OCI-LY7 (cell line): ENCODE measurements around the gene MYOZ2. TPM values are rescaled to one million over a fixed set of nuclear protein-coding genes. Genes with fewer than 3 reads are reported as not detected.

Source experiments
- BruUV-seq: library from RNA; stranded (reverse); fragments of 400-500 nt; replicated peaks from 2 replicates; lab custom pipeline; 2021; lab: Mats Ljungman, UMichigan
- CTCF ChIA-PET: fragments of 300-600 bp; sonication (Branson Sonifier 250); formaldehyde crosslinking; loops from one replicate; lab custom pipeline; 2022; ENCODE audit warnings: antibody characterized with exemption; ENCODE audit not compliant: unreplicated experiment; lab: Charles Lee
- POLR2A ChIA-PET: fragments of 300-600 bp; sonication (Branson Sonifier 250); formaldehyde crosslinking; loops from one replicate; lab custom pipeline; 2022; ENCODE audit warnings: antibody characterized with exemption; lab: Charles Lee
- DNase-seq: peaks from one replicate; pipeline ENCODE4 v3.0.0-alpha.2; 2015; ENCODE audit warnings: low spot score
- H2AFZ ChIP-seq: fragments of 200-600 bp; sonication (generic), shearing (Covaris generic); 2 replicates; pipeline ENCODE4 v1.6.1; 2014; ENCODE audit warnings: mild to moderate bottlenecking, antibody characterized with exemption, low read length, moderate library complexity
- H3K27ac ChIP-seq: fragments of 200-600 bp; sonication (generic); 2 replicates; pipeline ENCODE4 v1.5.1; 2014; ENCODE audit warnings: mixed run types, low read depth, mild to moderate bottlenecking, moderate library complexity, low read length, inconsistent platforms; ENCODE audit not compliant: poor library complexity, severe bottlenecking
- H3K36me3 ChIP-seq: fragments of 200-600 bp; sonication (generic); 2 replicates; pipeline ENCODE4 v1.6.1; 2014; ENCODE audit warnings: mild to moderate bottlenecking, antibody characterized with exemption, low read length, moderate library complexity, mixed read lengths; ENCODE audit not compliant: insufficient read depth
- H3K4me1 ChIP-seq: fragments of 200-600 bp; sonication (generic); 2 replicates; pipeline ENCODE4 v1.5.1; 2014; ENCODE audit warnings: mild to moderate bottlenecking, low read length; ENCODE audit not compliant: insufficient read depth, poor library complexity, severe bottlenecking
- H3K4me2 ChIP-seq: fragments of 200-600 bp; sonication (generic); 2 replicates; pipeline ENCODE4 v1.6.1; 2014; ENCODE audit warnings: mild to moderate bottlenecking, low read length
- H3K4me3 ChIP-seq: fragments of 200-600 bp; sonication (generic); 2 replicates; pipeline ENCODE4 v1.5.1; 2014; ENCODE audit warnings: mild to moderate bottlenecking, low read depth, low read length; ENCODE audit not compliant: poor library complexity, severe bottlenecking
- H3K79me2 ChIP-seq: fragments of 200-600 bp; sonication (generic); 2 replicates; pipeline ENCODE4 v1.6.1; 2016; ENCODE audit warnings: low read depth, mild to moderate bottlenecking, low read length, moderate library complexity, mixed read lengths; ENCODE audit not compliant: insufficient read depth
- H3K9me2 ChIP-seq: fragments of 200-600 bp; sonication (generic); 2 replicates; pipeline ENCODE4 v1.6.1; 2016; ENCODE audit warnings: mild to moderate bottlenecking, low read length, mixed read lengths; ENCODE audit not compliant: insufficient read depth
- H3K9me3 ChIP-seq: fragments of 200-600 bp; sonication (generic); 2 replicates; pipeline ENCODE4 v1.6.1; 2014; ENCODE audit warnings: mild to moderate bottlenecking, mixed run types, low read length, mixed read lengths
- H4K20me1 ChIP-seq: fragments of 200-600 bp; sonication (generic); 2 replicates; pipeline ENCODE4 v1.6.1; 2014; ENCODE audit warnings: mild to moderate bottlenecking, antibody characterized with exemption, low read length, moderate library complexity, mixed read lengths; ENCODE audit not compliant: insufficient read depth
- EZH2phosphoT487 ChIP-seq: fragments of 200-600 bp; sonication (generic); IDR thresholded peaks from 2 replicates; pipeline ENCODE4 v1.6.1; 2018; ENCODE audit warnings: low read depth, borderline replicate concordance, mild to moderate bottlenecking, mixed run types, antibody characterized with exemption, low read length, moderate library complexity, mixed read lengths
- intact Hi-C: fragments of 100-400 bp; cut with micrococcal nuclease; formaldehyde crosslinking; loops from one replicate; pipeline ENCODE4 v1.10.0; 2022; ENCODE audit not compliant: unreplicated experiment
- total RNA-seq, 2 experiments: library from RNA; depleted of rRNA in 1 of 2; stranded (reverse); fragments of >200 nt in 1 of 2; shearing (Covaris generic) in 1 of 2; gene quantifications; 2 replicates each; pipeline ENCODE4 v1.2.3, GENCODE V29; 2014 to 2022
- TF ChIP-seq, protein P1 (sequence below): fragments of 200-600 bp; sonication (generic); conservative IDR thresholded peaks from 2 replicates; pipeline ENCODE4 v1.5.1; 2014; ENCODE audit warnings: mild to moderate bottlenecking, antibody characterized with exemption, low read length, moderate library complexity, mixed read lengths

The MYOZ2 gene
- total RNA-seq, 2 experiments from 2014 or later: not detected

DNA sequence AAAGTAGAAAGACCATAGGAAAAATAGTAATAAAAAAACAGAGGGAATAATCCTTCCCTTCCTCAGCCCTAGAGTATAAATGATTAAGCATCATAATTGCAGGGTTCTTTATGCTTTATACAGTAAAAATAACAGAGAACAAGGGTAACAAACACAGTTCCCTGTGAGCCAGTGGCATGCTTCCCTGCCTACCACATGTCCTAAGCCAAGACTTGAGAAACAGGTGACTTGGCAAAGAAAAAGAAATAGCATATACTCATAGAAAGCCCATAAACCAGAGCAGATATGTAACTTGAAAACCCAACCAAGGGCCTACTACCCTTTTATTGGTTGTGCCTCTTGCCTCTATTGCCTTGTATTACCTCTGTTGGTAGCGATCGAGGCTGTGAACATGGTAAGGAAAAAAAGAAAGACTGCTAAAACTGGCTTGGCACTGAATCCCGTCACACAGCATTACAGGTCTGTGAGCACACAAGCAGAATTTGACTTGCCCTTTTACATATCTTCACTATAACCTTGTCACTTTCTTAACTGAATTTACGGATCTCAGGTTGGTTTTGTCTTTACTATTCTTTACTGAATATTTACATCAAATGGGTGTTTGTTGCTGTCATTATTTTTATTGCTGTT is 30.9 kb upstream of the MYOZ2 start:
- Histone ChIP-seq H3K4me2 (no peak overlapping the region), H2AFZ (no peak overlapping the region), H3K4me1 (no peaks in the 10 kb centered on the region), H3K27ac (no peak overlapping the region), H3K9me3 (no peaks in the 10 kb centered on the region), H3K4me3 (no peak overlapping the region), H3K79me2 (no peaks in the 10 kb centered on the region), H3K36me3 (no peaks in the 10 kb centered on the region), H4K20me1 (no peaks in the 10 kb centered on the region), H3K9me2 (no peaks in the 10 kb centered on the region)
- TF ChIP-seq EZH2phosphoT487: no peak
- TF ChIP-seq, protein P1, sequence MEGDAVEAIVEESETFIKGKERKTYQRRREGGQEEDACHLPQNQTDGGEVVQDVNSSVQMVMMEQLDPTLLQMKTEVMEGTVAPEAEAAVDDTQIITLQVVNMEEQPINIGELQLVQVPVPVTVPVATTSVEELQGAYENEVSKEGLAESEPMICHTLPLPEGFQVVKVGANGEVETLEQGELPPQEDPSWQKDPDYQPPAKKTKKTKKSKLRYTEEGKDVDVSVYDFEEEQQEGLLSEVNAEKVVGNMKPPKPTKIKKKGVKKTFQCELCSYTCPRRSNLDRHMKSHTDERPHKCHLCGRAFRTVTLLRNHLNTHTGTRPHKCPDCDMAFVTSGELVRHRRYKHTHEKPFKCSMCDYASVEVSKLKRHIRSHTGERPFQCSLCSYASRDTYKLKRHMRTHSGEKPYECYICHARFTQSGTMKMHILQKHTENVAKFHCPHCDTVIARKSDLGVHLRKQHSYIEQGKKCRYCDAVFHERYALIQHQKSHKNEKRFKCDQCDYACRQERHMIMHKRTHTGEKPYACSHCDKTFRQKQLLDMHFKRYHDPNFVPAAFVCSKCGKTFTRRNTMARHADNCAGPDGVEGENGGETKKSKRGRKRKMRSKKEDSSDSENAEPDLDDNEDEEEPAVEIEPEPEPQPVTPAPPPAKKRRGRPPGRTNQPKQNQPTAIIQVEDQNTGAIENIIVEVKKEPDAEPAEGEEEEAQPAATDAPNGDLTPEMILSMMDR: no peak
- no peak for DNase-seq
- CTCF ChIA-PET: no interaction called here
- intact Hi-C loops: no loop called here
- BruUV-seq: no TSS peak
- POLR2A ChIA-PET: interaction anchor here (0.6 to 1.1 kb wide), 3 partner anchors 64 to 164 kb away, joined by 3 read pairs; no protein-coding TSS in a partner anchor

DNA sequence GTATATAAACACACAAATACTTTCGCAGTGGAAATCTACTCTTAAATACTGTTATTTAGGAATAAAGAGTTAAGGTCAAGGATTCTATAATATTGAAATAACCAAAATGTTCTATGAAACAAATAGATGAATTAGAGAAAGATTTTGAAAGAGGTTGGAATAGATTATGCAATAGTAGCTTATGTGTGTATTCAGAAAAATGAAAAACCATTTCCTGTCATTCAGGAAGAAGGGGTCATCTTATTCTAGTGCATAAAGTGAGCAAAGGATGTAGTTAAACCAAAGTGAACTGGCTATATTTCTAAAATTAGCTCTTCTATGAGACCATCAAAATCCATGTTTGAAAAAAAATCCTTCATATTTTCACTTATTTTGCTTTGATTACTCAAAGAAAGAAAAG is 30.0 kb upstream of the MYOZ2 start:
- H3K36me3 ChIP-seq: no peaks in the 10 kb centered on the region
- no TSS peak for BruUV-seq
- H4K20me1 ChIP-seq: no peaks in the 10 kb centered on the region
- intact Hi-C loops: no loop called here
- TF ChIP-seq, protein P1: no peak
- no peak for TF ChIP-seq EZH2phosphoT487
- no peaks in the 10 kb centered on the region for H3K4me1 ChIP-seq
- H2AFZ ChIP-seq: no peak overlapping the region
- H3K79me2 ChIP-seq: no peaks in the 10 kb centered on the region
- no peak for DNase-seq
- no peak overlapping the region for H3K27ac ChIP-seq
- H3K9me2 ChIP-seq: no peaks in the 10 kb centered on the region
- ChIA-PET CTCF (no interaction called here), POLR2A (interaction anchor here (0.6 to 1.1 kb wide), 3 partner anchors 65 to 265 kb away, joined by 3 read pairs; no protein-coding TSS in a partner anchor)
- no peaks in the 10 kb centered on the region for H3K9me3 ChIP-seq
- H3K4me3 ChIP-seq: no peak overlapping the region
- no peak overlapping the region for H3K4me2 ChIP-seq
